Kidney capillary endothelial cell (primary cell): ENCODE results near the gene AFF4.

Experiments
- DNase-seq: peaks from one replicate; pipeline ENCODE4 v3.0.0-alpha.2; 2018; ENCODE audit warnings: low spot score

The AFF4 gene

GRCh38 chr5:132826424-132827082 lies 136.9 kb downstream of the AFF4 start:
- DNase-seq = no peak

- no peak for DNase-seq
Measured at GRCh38 chr5:132825834-132826391, 137.5 kb downstream of the AFF4 start.
